ENCODE measurements around the gene LHPP. TPM values are rescaled to one million over a fixed set of nuclear protein-coding genes. Genes with fewer than 3 reads are reported as not detected.
A peak's percentile ranks its signal among the peaks of the same experiment; 100 is the strongest.

Gene LHPP
- total and polyA plus RNA-seq, 10 donors, result 16.8 to 36.8 (median 23.5) TPM

DNA sequence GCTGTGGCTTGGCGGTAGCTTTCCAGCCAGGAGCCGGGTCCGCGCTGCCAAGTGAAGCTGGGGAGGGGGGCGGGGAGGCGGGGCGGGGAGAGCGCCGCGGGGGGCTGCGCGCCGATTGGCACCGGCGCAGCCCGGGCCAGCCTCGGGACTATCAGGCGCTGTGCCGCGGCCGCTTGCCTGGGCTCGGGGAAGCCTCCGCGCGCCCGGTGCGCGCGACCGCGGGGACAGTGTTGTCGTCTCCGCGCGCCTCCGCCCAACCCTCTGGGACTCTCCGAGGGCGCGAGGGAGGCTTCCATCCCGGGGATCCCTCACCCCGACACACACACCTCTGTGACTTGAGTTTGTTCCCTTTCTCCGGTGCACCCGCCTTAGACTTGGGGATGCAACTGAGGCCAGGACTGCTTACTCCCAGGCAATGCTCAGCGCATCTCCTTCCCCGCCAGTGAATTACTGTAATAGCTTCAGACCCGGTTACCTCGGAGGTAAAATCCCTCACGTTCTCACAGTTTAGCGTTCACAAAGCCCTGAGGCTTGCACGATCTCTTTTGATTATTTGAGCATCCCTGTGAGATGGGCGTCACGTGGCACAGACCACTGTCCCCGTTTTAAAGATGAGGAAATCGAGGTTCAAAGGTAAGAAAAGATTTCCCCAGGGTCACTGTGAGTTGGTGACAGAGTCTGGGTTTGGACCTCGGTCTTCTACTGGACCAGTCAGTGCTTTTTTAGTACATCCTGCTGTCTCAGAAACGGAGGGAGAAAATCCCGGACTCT is 11.4 kb upstream of the LHPP start, which contains the start of gene NKX1-2:
Gene NKX1-2, minus strand, starts transcription at position 24 of the 771 bp plus-strand sequence. CDS start 92 bp downstream, outside the sequence.
- DNase-seq, result no peak
- intact Hi-C loops (cut with DNase I; ENCODE audit: low total_unique reads), result no loop called here
- Histone ChIP-seq H3K27me3 (replicated peaks in 1 of 7) (peaks cover 0 to 100% (median 73%) of the 10 kb centered on the region in 7 donors), H3K27ac (no peak within 1 kb of the TSS), H3K4me3 (peak within 1 kb of the TSS in 6 of 8 donors; percentile 0 to 59 (median 16)), H3K4me1 (peaks cover 22 to 43% (median 37%) of the 10 kb centered on the region in 6 donors), H3K36me3 (no peaks in the 10 kb centered on the region), H3K9me3 (no peaks in the 10 kb centered on the region)
- TF ChIP-seq POLR2AphosphoS5 (IDR thresholded peaks at IDR 0.05), result no peak
- TF ChIP-seq POLR2A (IDR thresholded peaks at IDR 0.05), result no peak
- TF ChIP-seq, protein P1, sequence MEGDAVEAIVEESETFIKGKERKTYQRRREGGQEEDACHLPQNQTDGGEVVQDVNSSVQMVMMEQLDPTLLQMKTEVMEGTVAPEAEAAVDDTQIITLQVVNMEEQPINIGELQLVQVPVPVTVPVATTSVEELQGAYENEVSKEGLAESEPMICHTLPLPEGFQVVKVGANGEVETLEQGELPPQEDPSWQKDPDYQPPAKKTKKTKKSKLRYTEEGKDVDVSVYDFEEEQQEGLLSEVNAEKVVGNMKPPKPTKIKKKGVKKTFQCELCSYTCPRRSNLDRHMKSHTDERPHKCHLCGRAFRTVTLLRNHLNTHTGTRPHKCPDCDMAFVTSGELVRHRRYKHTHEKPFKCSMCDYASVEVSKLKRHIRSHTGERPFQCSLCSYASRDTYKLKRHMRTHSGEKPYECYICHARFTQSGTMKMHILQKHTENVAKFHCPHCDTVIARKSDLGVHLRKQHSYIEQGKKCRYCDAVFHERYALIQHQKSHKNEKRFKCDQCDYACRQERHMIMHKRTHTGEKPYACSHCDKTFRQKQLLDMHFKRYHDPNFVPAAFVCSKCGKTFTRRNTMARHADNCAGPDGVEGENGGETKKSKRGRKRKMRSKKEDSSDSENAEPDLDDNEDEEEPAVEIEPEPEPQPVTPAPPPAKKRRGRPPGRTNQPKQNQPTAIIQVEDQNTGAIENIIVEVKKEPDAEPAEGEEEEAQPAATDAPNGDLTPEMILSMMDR (IDR thresholded peaks at IDR 0.05 in 8 of 11, conservative IDR thresholded peaks at IDR 0.05 in 3 of 11), result no peak
- 1 to 3% (median 2%) methylated on average over 17 to 57 of the region's 57 CpGs for WGBS, 5 donors

DNA sequence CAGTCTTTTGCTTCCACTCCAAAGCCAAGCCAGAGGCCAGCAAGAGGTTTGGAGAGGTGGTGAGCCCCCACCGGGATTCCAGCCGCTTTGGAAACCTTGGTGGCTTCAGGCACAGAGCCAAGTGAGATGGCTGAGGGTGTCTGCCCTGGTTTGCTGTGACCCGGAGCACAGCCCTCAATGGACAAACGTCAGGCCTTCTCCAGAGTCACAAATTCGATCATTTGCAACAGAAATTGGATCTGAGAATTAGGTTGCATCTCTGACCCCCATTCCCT is 10.9 kb upstream of the LHPP start:
- peak overlapping the region in 1 of 8 donors; percentile 17 for H3K4me3 ChIP-seq
- H3K9me3 ChIP-seq, result no peaks in the 10 kb centered on the region
- H3K27me3 ChIP-seq (replicated peaks in 1 of 7), result peaks cover 0 to 100% (median 73%) of the 10 kb centered on the region in 7 donors
- WGBS, 5 donors, result 10 to 29% (median 13%) methylated on average over 3 to 5 of the region's 5 CpGs
- H3K4me1 ChIP-seq, result peaks cover 22 to 43% (median 37%) of the 10 kb centered on the region in 6 donors
- no peak for DNase-seq
- TF ChIP-seq POLR2AphosphoS5 (IDR thresholded peaks at IDR 0.05), result no peak
- TF ChIP-seq, protein P1 (IDR thresholded peaks at IDR 0.05 in 8 of 11, conservative IDR thresholded peaks at IDR 0.05 in 3 of 11), result no peak
- TF ChIP-seq POLR2A (IDR thresholded peaks at IDR 0.05), result no peak
- H3K36me3 ChIP-seq, result no peaks in the 10 kb centered on the region
- intact Hi-C loops (cut with DNase I; ENCODE audit: low total_unique reads), result no loop called here
- no peak overlapping the region for H3K27ac ChIP-seq

DNA sequence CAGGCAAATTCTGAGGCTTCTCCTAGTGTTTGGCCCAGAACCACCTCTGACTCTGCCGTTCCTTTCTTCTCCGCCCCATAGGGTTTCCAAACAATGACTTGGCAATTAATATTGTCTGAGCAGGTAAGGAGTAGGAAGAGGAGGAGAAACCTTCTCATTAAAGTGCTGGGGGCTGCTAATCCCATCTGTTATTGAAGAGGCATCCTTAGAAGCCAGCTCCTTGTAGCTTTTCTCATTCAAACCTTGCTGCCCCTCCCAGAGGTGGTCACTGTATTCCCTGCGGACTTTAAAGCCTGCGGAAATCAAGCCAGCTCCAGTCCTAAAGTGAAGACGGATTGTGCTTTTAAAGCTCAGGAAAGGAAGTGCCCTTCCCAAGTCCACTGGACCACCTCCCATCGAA is 10.3 kb upstream of the LHPP start:
- no peak for DNase-seq
- Histone ChIP-seq H3K9me3 (no peaks in the 10 kb centered on the region), H3K4me3 (no peak overlapping the region), H3K27me3 (replicated peaks in 1 of 7) (peaks cover 0 to 100% (median 67%) of the 10 kb centered on the region in 7 donors), H3K36me3 (no peaks in the 10 kb centered on the region), H3K4me1 (peaks cover 22 to 43% (median 37%) of the 10 kb centered on the region in 6 donors), H3K27ac (no peak overlapping the region)
- no peak for TF ChIP-seq POLR2AphosphoS5 (IDR thresholded peaks at IDR 0.05)
- no peak for TF ChIP-seq POLR2A (IDR thresholded peaks at IDR 0.05)
- TF ChIP-seq, protein P1 (IDR thresholded peaks at IDR 0.05 in 8 of 11, conservative IDR thresholded peaks at IDR 0.05 in 3 of 11), result no peak
- WGBS, 5 donors, result 14 to 26% (median 21%) methylated on average over 6 of the region's 6 CpGs
- intact Hi-C loops (cut with DNase I; ENCODE audit: low total_unique reads), result no loop called here

DNA sequence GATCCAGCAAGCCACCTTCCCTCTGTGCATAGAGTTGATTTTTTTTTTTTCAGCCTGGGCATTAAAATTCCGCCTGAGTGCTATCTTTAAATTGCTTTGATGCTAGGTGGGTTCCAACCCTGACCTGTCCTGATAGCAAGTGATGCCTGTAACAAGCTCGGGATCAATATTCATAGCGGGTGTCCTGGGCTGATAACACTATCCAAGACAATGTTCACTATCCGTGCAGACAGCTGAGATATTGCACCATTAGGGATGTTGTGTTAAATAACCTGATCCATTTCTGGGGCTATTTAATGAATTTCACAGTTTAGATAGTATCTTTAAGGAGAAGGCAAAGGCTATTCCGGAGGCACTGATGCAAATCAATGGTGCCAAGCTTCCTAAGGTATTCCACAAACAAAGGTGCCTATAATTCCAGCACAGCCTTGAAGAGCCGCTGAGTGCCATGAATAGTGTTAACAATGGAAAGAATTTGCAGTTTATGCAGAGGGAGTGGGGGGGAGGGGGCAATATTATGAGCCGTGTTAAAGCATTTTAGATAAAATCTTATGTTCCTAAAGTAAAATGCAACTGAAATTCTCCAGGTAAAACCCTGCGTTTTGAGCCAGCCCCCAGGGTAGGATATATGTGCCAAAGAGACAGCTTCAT is 7.5 kb upstream of the LHPP start:
- 26 to 32% (median 27%) methylated on average over 8 of the region's 8 CpGs for WGBS, 5 donors
- Histone ChIP-seq H3K4me1 (peaks cover 6 to 20% (median 15%) of the 10 kb centered on the region in 6 donors), H3K36me3 (no peaks in the 10 kb centered on the region), H3K27me3 (replicated peaks in 1 of 7) (peaks cover 0 to 81% (median 40%) of the 10 kb centered on the region in 7 donors), H3K4me3 (no peak overlapping the region), H3K27ac (no peak overlapping the region), H3K9me3 (no peaks in the 10 kb centered on the region)
- DNase-seq, result no peak
- intact Hi-C loops (cut with DNase I; ENCODE audit: low total_unique reads), result no loop called here
- TF ChIP-seq POLR2A (IDR thresholded peaks at IDR 0.05) (no peak), POLR2AphosphoS5 (IDR thresholded peaks at IDR 0.05) (no peak)
- TF ChIP-seq, protein P1 (IDR thresholded peaks at IDR 0.05 in 8 of 11, conservative IDR thresholded peaks at IDR 0.05 in 3 of 11), result no peak

Measured in spleen (tissue), 11 donors.